HUDEP-2 (cell line): ENCODE data around the gene UBXN1.
"Not testable (repeated sequence)": the region's sequence is repeated elsewhere in the genome, so short reads cannot be mapped to it uniquely, and the experiment has no call there.

ENCODE experiments used
- DNase-seq, 76 experiments: peaks; one replicate each; lab custom pipeline; 2025; ENCODE audit not compliant: unreplicated experiment in 76 of 76; lab: John Stamatoyannopoulos, UW

Gene UBXN1

DNA sequence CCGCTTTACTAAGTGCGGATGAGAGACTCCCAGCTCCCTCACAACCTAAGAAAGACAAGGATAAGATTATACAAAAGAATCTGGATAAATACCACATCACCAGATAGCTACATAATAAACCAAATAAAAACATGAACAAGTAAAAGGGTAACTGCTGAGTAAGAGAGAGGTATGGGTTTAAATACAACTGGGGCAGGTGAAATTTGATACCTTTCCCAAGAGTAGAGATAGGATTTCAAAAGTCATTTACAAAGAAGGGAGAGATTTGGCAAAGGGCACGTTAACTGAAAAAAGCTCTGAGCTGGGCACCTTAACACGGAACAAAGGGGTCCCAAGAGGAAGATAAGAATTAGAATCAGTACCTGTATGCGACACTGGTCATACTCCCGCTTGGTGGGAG is 1.7 kb downstream of the UBXN1 start:
- no peak for DNase-seq

- no peak for DNase-seq
These were observed 2.2 kb downstream of the UBXN1 start for GRCh38 chr11:62676698-62677097.

DNA sequence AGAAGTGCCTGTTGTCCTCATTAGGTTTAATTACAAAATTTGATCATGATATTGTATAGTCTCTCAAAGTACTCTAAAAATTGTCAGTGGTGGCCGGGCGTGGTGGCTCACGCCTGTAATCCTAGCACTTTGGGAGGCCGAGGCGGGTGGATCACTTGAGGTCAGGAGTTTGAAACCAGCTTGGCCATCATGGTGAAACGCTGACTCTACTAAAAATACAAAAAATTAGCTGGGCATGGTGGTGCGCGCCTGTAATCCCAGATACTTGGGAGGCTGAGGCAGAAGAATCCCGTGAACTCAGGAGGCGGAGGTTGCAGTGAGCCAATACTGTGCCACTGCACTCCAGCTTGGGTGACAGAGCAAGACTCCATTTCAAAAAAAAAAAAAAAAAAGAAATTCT is 3.5 kb downstream of the UBXN1 start:
- DNase-seq, result not testable (repeated sequence)

GRCh38 chr11:62673196-62673525 is 5.7 kb downstream of the UBXN1 start:
- no peak for DNase-seq

DNA sequence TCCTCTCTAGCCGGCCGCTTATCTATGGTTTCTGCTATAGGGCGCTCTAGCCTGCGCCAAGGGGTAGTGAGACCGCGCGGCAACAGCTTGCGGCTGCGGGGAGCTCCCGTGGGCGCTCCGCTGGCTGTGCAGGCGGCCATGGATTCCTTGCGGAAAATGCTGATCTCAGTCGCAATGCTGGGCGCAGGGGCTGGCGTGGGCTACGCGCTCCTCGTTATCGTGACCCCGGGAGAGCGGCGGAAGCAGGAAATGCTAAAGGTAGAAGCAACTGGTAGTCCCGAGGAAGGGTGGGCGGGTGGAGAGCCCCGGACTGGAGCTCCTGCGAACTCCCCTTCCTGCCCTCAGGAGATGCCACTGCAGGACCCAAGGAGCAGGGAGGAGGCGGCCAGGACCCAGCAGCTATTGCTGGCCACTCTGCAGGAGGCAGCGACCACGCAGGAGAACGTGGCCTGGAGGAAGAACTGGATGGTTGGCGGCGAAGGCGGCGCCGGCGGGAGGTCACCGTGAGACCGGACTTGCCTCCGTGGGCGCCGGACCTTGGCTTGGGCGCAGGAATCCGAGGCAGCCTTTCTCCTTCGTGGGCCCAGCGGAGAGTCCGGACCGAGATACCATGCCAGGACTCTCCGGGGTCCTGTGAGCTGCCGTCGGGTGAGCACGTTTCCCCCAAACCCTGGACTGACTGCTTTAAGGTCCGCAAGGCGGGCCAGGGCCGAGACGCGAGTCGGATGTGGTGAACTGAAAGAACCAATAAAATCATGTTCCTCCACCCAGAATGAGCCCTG is 7.1 kb downstream of the UBXN1 start, which contains the start of the genes LBHD1 and UQCC3:
Gene LBHD1 (minus strand): TSS at position 660 of the 782 bp plus-strand sequence. CDS start 2,236 bp downstream, outside the sequence.
Gene UQCC3 (plus strand): TSS at position 66 of the 782 bp plus-strand sequence. CDS start 73 bp downstream, at position 139.
- peak in 68 of 76 experiments; percentile 32 to 93 (median 68) for DNase-seq

GRCh38 chr11:62671236-62671607 is 7.7 kb downstream of the UBXN1 start:
- peak in 3 of 76 experiments; percentile 29 to 82 (median 48) for DNase-seq

GRCh38 chr11:62669420-62670161 is 9.3 kb downstream of the UBXN1 start:
- peak in 2 of 76 experiments; percentile 23 to 33 for DNase-seq

GRCh38 chr11:62667460-62667859 is 11.4 kb downstream of the UBXN1 start:
- DNase-seq, result no peak

- DNase-seq, result peak in 2 of 76 experiments; percentile 26 to 44
These were observed 12.5 kb downstream of the UBXN1 start for GRCh38 chr11:62666259-62666926.

DNA sequence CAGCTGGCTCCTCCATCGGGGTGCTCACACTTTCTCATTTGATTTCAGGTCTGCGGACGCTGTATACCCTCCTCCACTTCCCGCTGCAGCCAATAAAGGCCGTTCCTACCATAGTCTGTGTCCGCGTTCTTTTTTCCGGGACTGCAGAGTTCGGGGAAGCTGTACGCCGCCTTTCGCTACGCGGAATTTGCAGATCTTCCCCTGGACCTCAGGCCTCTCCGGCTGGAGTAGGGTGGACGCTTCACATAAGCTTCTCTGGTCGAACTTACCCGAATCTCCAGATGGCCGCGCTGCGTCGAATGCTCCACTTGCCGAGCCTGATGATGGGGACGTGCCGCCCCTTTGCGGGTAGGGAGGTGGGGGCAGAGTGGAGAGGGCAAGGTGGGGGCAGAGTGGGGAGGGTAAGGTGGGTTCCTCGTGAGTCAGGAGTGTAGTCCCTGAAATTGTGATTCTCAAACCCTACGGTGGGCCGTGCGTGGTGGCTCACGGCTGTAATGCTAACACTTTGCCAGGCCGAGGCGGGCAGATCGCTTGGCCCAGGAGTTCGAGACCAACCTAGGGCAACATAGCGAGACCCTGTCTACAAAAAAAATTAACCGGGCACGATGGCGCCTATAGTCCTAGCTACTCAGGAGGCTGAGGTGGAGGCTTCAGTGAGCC is 13.1 kb downstream of the UBXN1 start:
- DNase-seq, result peak in 25 of 76 experiments; percentile 19 to 64 (median 40)

- DNase-seq, result peak in 74 of 76 experiments; percentile 41 to 96 (median 89)
These were observed 13.7 kb downstream of the UBXN1 start, which contains the start of the genes C11orf98 and CSKMT for GRCh38 chr11:62665075-62665598. Gene C11orf98, minus strand, starts transcription at chr11:62665210. Its CDS starts 41 bp downstream, at chr11:62665169. Gene CSKMT, plus strand, starts transcription at chr11:62665312. Its CDS starts 568 bp downstream, at chr11:62665880.

DNA sequence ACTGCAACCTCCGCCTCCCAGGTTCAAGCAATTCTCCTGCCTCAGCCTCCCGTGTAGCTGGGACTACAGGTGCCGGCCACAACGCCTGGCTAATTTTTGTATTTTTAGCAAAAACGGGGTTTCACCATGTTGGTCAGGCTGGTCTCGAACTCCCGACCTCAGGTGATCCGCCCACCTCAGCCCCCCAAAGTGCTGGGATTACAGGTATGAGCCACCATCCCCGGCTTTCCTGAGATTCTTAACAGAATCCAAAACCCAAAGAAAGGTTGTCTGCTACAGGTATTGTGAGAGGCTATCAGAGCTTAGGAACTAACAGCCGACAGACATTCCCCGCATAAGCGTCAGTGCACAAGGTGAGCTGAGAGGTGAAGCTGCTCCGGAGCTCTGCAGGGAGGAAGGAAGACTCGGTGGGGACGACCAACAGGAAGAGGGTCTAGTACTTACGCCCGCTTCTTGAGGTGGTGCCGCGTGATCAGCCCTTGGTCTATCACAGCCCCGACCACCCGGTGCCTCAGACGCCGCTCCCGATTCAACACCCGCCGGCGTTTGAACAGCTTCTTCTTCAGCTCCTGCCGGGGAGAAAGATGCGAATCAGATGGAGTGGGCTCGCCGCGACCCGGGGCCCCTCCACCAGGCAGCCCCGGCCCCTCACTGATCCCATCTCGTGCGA is 14.3 kb downstream of the UBXN1 start:
- peak in 9 of 76 experiments; percentile 48 to 64 (median 55) for DNase-seq

- no peak for DNase-seq
These were observed 22.0 kb downstream of the UBXN1 start for GRCh38 chr11:62656796-62657429.

GRCh38 chr11:62654297-62654696 is 24.6 kb downstream of the UBXN1 start:
- no peak for DNase-seq

DNA sequence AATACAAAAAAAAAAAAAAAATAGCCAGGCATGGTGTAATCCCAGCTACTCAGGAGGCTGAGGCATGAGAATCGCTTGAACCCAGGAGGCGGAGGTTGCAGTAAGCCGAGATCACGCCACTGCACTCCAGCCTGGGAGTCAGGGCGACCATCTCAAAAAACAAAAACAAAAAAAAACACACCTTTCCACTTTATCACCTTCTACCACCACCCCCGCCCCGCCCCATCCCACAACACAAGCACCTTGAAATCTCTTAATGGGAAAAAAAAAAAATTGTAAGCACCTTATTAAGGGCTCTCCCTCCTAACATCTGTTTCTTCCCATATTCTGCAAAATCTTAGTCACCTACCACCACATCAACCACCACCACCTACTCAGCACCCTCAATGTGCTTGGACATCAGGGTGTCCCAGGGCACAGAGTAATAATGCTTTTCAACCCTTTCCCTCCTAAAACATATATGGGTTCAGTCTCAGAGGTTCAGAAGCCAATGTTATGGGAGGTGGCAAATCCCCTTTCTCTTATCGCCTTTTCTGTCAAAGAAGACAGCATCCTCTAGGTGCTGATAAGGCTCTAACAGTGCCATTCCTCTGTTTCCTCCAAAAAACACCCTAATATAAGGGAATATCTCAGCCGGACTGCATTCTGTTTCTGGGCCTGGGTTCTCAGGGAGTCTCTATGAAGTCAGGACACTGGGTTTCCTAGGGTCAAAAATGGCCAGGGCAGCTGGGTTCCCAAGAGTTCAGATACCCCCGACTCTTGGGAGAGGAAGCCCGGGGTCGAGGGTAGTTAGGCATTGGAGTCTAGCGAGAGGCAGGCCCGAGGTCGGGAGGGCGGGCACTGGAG is 26.5 kb downstream of the UBXN1 start:
- DNase-seq, result peak in 2 of 76 experiments; percentile 12 to 50

- DNase-seq, result not testable (repeated sequence)
These were observed 28.6 kb downstream of the UBXN1 start for GRCh38 chr11:62650283-62650682.

GRCh38 chr11:62649486-62649885 is 29.4 kb downstream of the UBXN1 start:
- no peak for DNase-seq

DNA sequence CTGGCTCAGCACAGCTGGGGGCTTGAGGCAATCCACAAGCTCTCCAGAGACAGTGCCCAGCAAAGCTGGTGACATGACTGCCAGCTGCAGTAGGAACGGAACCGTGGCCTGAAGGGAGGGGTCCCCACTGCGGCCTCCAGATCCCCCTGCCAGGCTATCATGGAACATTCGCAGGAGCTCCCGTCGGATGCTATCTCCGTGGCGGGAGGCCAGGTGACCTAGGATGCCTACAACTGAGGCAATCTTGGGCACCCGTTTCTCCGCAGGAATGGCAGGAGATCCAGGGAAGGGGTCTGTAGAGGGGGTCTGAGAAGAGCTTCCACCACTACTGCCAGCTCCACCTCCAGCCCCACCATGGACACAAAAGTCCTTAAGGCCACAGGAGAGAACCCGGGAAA is 29.9 kb downstream of the UBXN1 start:
- no peak for DNase-seq
